ENCODE measurements around the gene KSR2. TPM values are rescaled to one million over a fixed set of nuclear protein-coding genes. Genes with fewer than 3 reads are reported as not detected.

KSR2 gene
- total RNA-seq, 2 donors from 2014 or later: 0.66 to 1.0 TPM

- Histone ChIP-seq H3K9me3 (no peaks in the 10 kb centered on the region), H3K27me3 (no peaks in the 10 kb centered on the region), H3K4me1 (peaks cover 8% of the 10 kb centered on the region), H3K36me3 (replicated peaks in 1 of 2; ENCODE audit: insufficient read depth in 1 of 2, low read depth in 2 of 2) (no peaks in the 10 kb centered on the region), H3K4me3 (no peak overlapping the region), H3K27ac (no peak overlapping the region)
- no peak for DNase-seq
- ATAC-seq: no peak
- intact Hi-C loops (cut with DNase I): no loop called here
- WGBS, 2 donors: 86 to 100% methylated on average over 1 of the region's 1 CpG
- TF ChIP-seq POLR2A (IDR thresholded peaks at IDR 0.05): no peak
- no peak for TF ChIP-seq CTCF (IDR thresholded peaks at IDR 0.05)
Observed at GRCh38 chr12:117459229-117459628, 509.6 kb downstream of the KSR2 start.

- no peak overlapping the region for H3K4me3 ChIP-seq
- H3K9me3 ChIP-seq: no peaks in the 10 kb centered on the region
- peaks cover 8% of the 10 kb centered on the region for H3K4me1 ChIP-seq
- TF ChIP-seq CTCF (IDR thresholded peaks at IDR 0.05) (no peak), POLR2A (IDR thresholded peaks at IDR 0.05) (no peak)
- no peaks in the 10 kb centered on the region for H3K36me3 ChIP-seq (replicated peaks in 1 of 2; ENCODE audit: insufficient read depth in 1 of 2, low read depth in 2 of 2)
- intact Hi-C loops (cut with DNase I): no loop called here
- DNase-seq: no peak
- 85 to 88% methylated on average over 3 of the region's 3 CpGs for WGBS, 2 donors
- H3K27me3 ChIP-seq: no peaks in the 10 kb centered on the region
- no peak overlapping the region for H3K27ac ChIP-seq
- ATAC-seq: no peak
Observed at GRCh38 chr12:117457189-117457588, 511.6 kb downstream of the KSR2 start.

- peaks cover 8% of the 10 kb centered on the region for H3K4me1 ChIP-seq
- no peaks in the 10 kb centered on the region for H3K36me3 ChIP-seq (replicated peaks in 1 of 2; ENCODE audit: insufficient read depth in 1 of 2, low read depth in 2 of 2)
- H3K4me3 ChIP-seq: no peak overlapping the region
- WGBS, 2 donors: 75 to 88% methylated on average over 5 of the region's 5 CpGs
- intact Hi-C loops (cut with DNase I): no loop called here
- no peaks in the 10 kb centered on the region for H3K9me3 ChIP-seq
- DNase-seq (no peak), ATAC-seq (no peak)
- TF ChIP-seq POLR2A (IDR thresholded peaks at IDR 0.05) (no peak), CTCF (IDR thresholded peaks at IDR 0.05) (no peak)
- no peak overlapping the region for H3K27ac ChIP-seq
- H3K27me3 ChIP-seq: no peaks in the 10 kb centered on the region
Observed at GRCh38 chr12:117456076-117456475, 512.7 kb downstream of the KSR2 start.

- intact Hi-C loops (cut with DNase I): no loop called here
- Histone ChIP-seq H3K27ac (no peak overlapping the region), H3K27me3 (no peaks in the 10 kb centered on the region), H3K36me3 (replicated peaks in 1 of 2; ENCODE audit: insufficient read depth in 1 of 2, low read depth in 2 of 2) (no peaks in the 10 kb centered on the region), H3K4me1 (peaks cover 16% of the 10 kb centered on the region), H3K4me3 (no peak overlapping the region), H3K9me3 (no peaks in the 10 kb centered on the region)
- no peak for DNase-seq
- ATAC-seq: no peak
- WGBS, 2 donors: 70 to 74% methylated on average over 4 of the region's 4 CpGs
- TF ChIP-seq CTCF (IDR thresholded peaks at IDR 0.05): no peak
- no peak for TF ChIP-seq POLR2A (IDR thresholded peaks at IDR 0.05)
Observed at GRCh38 chr12:117453961-117454360, 514.8 kb downstream of the KSR2 start.

GRCh38 chr12:117452112-117452511 is 516.7 kb downstream of the KSR2 start:
- H3K4me1 ChIP-seq: peaks cover 8% of the 10 kb centered on the region
- H3K4me3 ChIP-seq: no peak overlapping the region
- ATAC-seq (no peak), DNase-seq (no peak)
- no peaks in the 10 kb centered on the region for H3K27me3 ChIP-seq
- WGBS, 2 donors: 78 to 82% methylated on average over 6 of the region's 6 CpGs
- no peak overlapping the region for H3K27ac ChIP-seq
- H3K36me3 ChIP-seq (replicated peaks in 1 of 2; ENCODE audit: insufficient read depth in 1 of 2, low read depth in 2 of 2): no peaks in the 10 kb centered on the region
- TF ChIP-seq POLR2A (IDR thresholded peaks at IDR 0.05): no peak
- no peak for TF ChIP-seq CTCF (IDR thresholded peaks at IDR 0.05)
- no peaks in the 10 kb centered on the region for H3K9me3 ChIP-seq
- intact Hi-C loops (cut with DNase I): no loop called here
